GM21381 (cell line): ENCODE results near the gene ATF6.
"Not testable (repeated sequence)": the region's sequence is repeated elsewhere in the genome, so short reads cannot be mapped to it uniquely, and the experiment has no call there.

Experiments
- ATAC-seq: cut with Tn5 transposase; IDR thresholded peaks from one replicate; pipeline ENCODE4 v1.9.1; 2021; ENCODE audit warnings: mild to moderate bottlenecking, moderate library complexity; ENCODE audit not compliant: unreplicated experiment

The ATF6 gene, protein sequence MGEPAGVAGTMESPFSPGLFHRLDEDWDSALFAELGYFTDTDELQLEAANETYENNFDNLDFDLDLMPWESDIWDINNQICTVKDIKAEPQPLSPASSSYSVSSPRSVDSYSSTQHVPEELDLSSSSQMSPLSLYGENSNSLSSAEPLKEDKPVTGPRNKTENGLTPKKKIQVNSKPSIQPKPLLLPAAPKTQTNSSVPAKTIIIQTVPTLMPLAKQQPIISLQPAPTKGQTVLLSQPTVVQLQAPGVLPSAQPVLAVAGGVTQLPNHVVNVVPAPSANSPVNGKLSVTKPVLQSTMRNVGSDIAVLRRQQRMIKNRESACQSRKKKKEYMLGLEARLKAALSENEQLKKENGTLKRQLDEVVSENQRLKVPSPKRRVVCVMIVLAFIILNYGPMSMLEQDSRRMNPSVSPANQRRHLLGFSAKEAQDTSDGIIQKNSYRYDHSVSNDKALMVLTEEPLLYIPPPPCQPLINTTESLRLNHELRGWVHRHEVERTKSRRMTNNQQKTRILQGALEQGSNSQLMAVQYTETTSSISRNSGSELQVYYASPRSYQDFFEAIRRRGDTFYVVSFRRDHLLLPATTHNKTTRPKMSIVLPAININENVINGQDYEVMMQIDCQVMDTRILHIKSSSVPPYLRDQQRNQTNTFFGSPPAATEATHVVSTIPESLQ

GRCh38 chr1:161766102-161766981, at the start of gene ATF6:
TSS of gene ATF6 (plus strand) at chr1:161766320. CDS start at chr1:161766361, 41 bp downstream.
- ATAC-seq = peak; percentile 72

DNA sequence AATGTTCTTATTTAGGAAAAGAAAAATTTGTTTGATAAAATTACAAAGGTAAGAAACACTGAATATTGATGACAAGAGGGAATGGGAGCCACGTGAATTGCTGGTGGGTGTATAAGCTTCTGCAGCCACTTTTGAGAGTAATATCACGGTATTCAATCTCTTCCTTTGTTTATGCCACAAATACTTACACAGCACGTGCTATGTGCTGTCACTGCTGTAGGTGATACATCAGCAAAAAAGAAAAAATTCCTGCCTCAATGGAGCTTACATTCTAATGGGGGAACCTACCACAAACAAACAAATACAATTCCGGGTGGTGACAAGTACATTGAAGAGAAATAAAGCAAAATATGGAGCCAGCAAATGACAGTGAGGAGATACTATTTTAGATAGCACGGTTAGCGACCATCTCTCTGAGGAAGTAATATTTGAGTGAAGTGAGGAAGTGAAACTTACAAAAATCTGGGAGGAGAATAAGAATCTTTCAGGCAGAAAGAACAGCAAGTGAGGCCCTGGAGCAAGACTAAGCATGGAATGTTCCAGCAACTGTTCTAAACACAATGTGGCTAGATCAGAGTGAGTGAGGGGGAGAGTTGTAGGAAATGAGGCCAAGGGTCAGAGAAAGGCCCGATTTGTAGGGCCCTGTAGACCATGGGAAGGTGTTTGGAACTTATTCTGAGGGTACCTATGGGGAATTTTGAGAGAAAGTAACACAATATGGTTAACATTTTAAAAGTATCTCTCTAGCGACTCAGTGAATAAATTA, 47.4 kb upstream of the ATF6 start:
- no peak for ATAC-seq

- no peak for ATAC-seq
These were observed 46.9 kb upstream of the ATF6 start for GRCh38 chr1:161719325-161719611.

DNA sequence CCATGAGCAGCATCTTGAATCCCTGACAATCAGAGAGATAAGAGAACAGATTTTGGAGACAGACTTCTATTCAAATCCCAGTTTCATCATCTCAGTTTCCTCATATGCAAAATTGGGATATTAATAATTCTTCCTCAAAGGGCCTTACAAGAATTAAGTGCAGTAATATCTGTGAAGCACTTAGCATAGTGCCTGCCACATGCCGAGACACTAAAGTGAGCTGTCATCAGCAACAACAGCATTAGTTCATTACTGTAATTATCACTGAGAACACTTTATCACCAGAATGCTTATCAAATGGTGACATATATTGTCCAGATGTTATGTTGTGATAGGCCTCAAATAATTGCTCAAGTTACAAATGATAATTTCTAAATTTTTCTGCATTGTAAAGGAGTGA, 45.7 kb upstream of the ATF6 start:
- no peak for ATAC-seq

DNA sequence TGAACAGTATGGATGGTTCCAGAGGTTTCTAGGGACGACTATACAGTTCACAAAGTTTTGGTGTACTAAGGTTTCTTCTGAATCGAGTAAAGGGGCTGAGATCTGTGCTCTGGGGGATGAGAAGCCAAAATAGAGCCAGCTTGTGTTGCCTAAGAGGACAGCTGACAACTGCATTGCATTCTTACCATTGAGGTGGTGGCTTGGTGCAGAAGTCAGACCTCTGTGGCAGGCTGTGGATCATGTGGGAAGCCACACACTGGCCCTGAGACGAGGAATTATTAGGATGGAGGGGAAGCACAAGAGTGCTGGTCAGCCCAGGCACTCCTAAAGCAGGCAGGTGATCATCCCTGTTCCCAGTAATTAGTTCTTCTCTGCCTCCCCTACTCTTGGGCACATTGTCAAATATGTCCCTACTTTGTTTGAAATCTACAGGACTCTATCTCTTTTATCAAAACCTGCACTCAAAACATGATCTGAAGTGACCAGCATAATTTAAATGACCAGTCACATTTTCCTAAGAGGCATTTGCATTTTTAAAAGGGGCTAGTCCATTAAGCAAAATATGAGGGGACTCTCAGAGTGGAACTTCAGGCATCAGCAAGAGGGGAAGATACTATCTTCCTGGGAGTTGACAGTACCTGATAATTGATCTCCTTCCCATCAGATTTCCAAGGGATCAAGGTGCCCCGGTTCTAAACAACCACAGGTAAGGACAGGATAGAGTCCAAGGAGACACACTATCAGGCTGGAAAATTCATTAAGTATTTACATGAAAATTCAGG, 45.0 kb upstream of the ATF6 start, which contains the start of gene FCRLB:
Gene FCRLB, plus strand, starts transcription at position 589 of the 782 bp plus-strand sequence. CDS start 1,129 bp downstream, outside the sequence.
- no peak for ATAC-seq

DNA sequence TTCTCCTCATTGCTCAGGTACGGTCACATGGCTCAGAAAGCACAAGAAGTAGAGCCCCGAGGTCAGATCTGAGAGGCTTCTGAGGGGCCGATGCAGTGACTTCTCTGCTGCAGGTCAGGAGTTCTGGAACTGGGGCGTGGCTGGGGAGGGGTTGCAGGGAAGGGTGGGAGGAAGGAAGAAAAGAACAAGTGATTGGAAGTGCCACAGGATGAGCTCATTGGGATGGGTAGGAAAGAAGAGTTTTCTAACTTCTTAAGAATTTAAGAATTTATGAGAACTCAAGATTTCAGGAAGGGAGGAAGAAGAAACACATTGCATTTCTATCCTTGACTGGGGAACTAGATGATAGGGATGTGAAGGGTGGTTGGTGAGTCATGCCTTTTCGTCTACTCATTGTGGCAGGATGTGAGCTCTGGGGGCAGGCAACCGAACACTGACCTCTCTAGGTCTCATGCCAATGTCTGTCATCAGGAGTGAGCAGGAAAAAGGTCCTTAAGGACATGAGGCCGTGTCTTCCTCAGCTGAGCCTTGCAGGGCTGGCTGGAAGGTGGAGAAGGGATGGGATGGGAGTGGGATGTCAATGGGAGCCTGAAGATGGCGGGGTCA, 44.3 kb upstream of the ATF6 start:
- no peak for ATAC-seq

- no peak for ATAC-seq
These were observed 43.7 kb upstream of the ATF6 start for GRCh38 chr1:161722406-161722805.

DNA sequence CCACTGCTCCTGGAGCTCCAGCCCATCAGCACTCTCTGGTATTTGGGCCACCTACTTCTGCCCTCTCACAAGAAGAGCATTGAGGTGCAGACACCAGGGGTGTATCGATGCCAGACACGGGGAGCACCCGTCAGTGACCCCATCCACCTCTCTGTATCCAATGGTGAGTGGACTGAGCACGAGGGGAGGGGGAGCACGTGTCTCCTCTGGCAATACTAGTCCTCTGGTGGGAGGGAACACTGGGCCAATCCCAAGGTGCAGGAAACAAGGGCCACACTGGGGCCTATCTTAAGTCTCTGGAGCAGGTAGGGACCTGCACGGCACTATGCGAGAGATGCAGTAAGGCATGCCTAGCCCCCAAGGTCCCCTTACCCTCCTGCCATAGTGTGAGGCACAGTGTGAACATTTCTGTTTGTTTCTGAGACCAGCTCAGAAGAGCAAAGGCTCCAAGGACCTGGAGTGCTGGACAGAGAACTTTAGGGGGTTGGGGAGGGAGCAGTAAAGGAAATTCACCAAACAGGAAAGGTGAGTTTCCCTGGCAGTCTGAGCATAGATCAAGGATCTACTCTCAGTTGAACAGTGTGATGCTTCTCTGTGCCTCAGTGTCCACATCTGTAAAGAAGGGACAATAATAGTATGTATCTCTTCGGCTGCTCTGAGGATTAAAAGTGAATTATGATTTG, 42.5 kb upstream of the ATF6 start:
- no peak for ATAC-seq

DNA sequence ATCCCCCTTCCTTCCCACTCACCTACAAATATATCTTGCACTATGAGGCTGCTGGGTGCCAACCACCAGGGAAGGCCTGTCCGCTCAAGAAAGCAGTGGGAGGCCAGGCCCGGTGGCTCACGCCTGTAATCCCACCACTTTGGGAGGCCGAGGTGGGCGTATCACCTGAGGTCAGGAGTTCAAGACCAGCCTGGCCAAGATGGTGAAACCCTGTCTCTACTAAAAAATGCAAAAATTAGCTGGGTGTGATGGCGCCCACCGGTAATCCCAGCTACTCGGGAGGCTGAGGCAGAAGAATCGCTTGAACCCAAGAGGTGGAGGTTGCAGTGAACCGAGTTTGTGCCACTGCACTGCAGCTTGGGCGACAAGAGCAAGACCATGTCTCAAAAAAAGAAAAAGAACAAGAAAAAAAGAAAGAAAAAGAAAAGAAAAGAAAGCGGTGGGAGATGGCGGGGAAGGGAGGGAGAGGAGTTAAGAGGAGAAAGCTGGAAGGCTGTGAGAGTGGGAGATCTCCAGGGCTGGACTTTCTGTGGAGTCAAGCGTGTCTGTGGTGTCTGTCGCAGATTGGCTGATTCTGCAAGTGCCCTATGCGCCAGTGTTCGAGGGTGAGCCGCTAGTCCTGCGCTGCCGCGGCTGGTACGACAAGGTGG, 40.7 kb upstream of the ATF6 start:
- ATAC-seq = not testable (repeated sequence)

DNA sequence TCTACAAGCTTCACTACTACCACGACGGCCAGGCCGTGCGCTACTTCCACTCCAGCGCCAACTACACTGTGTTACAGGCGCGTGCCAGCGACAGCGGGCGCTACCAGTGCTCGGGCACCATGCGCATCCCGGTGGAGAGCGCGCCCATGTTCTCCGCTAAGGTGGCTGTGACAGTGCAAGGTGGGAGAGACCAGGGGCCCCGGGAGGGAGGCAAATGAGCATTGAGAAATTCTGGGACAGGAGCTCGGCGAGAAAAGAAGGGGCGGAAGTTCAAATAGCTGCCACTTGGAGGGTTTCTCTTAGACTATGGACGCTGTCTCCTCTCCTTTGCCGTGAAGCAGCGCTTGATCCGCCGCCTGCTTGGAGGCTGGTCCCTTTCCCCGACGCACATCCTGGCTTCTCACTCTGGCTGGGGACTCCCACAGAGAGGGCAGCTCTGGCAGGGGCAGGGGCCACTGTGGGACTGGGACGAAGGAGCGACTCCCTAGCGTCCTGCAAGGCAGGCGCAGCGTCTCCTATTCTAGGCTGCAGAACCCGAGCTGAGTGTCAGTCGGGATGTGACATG, 40.1 kb upstream of the ATF6 start:
- peak; percentile 20 for ATAC-seq

DNA sequence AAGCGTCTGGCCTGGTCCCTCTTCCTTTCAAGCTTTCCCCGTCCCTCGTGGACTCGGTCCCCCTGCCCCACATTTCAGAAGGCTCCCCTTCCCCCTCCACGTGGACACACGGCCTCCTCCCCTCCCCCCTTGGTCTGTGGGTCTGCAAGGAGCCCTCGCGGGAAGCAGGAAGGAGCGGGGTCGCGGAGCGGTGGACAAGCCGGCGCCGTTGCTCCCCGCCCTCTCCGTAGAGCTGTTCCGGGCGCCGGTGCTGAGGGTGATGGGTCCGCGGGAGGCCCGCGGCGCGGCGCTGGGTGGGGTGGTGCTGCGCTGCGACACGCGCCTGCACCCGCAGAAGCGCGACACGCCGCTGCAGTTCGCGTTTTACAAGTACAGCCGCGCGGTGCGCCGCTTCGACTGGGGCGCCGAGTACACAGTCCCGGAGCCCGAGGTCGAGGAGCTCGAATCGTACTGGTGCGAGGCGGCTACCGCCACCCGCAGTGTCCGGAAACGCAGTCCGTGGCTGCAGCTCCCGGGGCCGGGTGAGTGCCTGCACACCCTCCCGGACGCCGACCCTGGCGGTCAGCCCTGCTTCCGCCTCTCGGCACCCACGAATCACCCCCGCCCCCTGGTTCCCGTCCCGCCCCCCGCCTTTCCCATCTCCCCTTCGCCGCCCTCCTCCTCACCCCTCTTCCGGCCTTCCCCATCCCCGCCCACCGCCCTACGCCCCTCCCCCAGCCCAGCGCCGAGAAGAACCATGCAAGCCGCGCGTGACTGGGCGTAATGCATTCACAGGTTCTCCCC, 39.5 kb upstream of the ATF6 start:
- ATAC-seq = peak; percentile 51

- ATAC-seq = no peak
These were observed 38.7 kb upstream of the ATF6 start for GRCh38 chr1:161727256-161727924.

DNA sequence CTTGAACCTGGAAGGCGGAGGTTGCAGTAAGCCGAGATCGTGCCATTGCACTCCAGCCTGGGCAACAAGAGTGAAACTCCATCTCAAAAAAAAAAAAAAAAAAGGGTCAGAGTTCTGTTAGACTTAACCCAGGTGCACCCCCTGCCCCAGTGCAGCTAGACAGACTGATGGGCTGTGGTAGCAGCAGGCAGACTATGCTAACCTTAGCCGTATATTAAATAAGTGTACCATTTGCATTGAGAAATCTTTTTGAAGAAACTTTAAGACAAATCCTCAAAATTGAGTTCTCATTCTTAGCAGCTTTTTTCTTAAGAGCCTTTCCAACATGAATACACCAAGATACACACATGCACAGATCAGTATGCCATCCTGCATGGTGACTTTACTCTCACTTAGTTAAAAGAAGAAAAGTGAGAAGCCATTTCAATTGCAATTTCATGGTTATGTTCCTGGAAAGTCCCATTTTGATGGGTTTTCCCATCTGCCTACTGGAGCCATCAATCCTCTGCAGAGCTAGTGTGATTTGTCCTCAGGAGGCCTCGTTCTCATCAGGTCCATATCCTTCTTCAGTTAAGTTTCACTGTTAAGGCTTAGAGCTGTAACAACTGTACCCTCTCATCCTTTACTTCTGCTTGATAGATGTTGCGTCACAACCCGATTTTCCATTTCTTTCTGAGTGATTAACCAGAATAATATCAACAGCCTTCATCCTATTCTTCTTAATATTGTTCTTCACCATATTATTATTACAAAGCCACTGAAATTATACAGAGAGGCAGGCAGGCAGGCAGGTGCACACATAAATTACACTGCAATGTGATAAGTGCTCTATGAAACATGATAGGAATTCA, 37.5 kb upstream of the ATF6 start:
- no peak for ATAC-seq

DNA sequence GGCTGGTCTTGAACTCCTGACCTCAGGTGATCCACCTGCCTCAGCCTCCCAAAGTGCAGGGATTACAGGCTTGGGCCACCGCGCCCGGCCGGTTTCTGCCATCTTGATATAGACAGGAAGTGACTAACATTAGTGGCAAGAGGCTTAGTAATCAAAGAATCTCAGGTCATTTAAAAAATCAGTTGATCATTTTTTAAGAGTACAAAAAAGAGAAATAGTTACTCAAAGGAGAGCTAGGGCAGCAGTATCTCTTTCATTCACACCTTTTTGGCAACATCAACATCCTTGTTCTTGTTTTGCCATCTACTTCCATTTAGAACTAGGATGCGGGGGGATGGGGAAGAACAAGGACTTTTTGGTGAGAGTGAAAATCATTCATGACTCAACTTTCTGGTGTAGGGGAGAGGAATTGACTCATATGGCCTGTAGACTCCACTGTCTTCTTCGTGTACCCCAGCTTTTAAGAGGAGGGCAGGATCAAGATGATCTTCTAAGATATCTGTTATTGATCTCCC, 36.0 kb upstream of the ATF6 start:
- no peak for ATAC-seq

DNA sequence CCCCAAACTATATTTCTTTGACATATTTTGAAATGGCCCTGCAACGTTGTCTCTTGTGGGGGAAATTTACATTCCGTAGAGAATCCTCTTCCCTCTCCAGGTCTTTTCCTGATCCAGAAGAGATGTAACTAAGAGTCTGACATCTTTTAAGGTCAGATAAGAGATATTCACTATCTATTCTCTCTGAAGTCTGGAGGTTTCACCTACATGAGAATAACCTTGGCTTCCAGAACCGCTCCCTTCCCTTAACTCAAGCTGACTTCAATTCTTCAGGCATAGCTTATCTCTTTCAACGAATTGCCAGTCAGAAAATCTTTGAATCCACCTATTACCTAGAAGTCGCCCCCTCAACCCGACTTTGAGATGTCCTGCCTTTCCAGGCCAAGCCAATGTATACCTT, 34.9 kb upstream of the ATF6 start:
- no peak for ATAC-seq
